ENCODE results near the gene DEFB132. TPM values are rescaled to one million over a fixed set of nuclear protein-coding genes. Genes with fewer than 3 reads are reported as not detected.

Gene DEFB132
- total and polyA plus RNA-seq, 2 of the 13 experiments (the other 11 are each of a cell fraction or from before 2014, with no cell fraction given): not detected

DNA sequence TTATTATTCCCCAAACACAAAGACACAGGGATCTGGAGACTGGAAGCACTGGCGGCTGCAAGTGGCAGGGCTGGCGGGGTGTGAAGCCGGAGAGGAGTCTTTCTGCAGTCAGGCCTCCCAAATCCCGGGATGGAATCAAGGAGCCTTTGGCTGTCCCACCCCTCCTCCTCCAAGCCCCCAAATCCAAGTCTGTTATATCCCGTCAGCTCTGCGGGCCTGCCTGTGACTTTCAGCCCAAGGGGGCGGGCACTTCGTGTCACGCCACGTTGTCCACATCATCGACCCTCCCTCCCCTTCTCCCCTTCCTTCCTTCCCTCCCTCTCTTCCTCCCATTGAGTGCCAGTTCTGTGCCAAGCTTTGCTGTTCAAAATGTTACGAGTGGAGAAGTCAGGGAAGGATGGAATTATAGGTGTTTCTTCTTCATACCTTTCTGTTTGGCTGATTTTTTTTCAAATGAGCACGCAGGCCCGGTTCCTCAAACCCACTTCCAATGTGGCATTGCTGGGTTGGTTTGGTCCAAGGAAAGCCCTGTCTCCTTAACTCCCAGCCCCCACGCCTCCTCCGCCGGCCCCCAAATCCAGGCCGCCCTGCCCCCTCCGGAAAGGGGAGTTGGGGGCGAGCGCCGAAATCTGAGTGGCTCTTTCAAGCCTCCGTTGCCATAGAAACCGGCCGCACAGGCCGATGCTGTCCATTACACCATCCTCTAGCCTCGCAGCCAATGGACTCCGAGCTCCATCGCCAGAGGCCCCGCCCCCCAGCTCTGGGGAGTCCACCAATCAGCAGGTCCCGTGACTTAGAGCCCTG lies 52.5 kb downstream of the DEFB132 start (continued):
- TF ChIP-seq ZSCAN30 (CRISPR knock-in tag; IDR thresholded peaks at IDR 0.05) (no peak), ZNF879 (CRISPR knock-in tag; IDR thresholded peaks at IDR 0.05) (no peak), SRSF1 (optimal IDR thresholded peaks at IDR 0.05; ENCODE audit: low read depth, low read length) (peak; percentile 70), ZBTB8A (CRISPR knock-in tag; IDR thresholded peaks at IDR 0.05; ENCODE audit: borderline replicate concordance, low read depth) (no peak), ZNF232 (CRISPR knock-in tag; IDR thresholded peaks at IDR 0.05; ENCODE audit: borderline replicate concordance) (no peak; the same call in 1 of the 2 replicates), ZNF761 (CRISPR knock-in tag; conservative IDR thresholded peaks at IDR 0.05) (no peak), ZNF792 (CRISPR knock-in tag; IDR thresholded peaks at IDR 0.05) (peak; percentile 48; the same call in 1 of the 2 replicates), SIN3B (IDR thresholded peaks at IDR 0.05; ENCODE audit: low read length) (no peak; the same call in 1 of the 2 replicates), ZFP62 (CRISPR knock-in tag; IDR thresholded peaks at IDR 0.05) (no peak), PRDM4 (CRISPR knock-in tag; IDR thresholded peaks at IDR 0.05; ENCODE audit: borderline replicate concordance) (no peak), ONECUT2 (CRISPR knock-in tag; IDR thresholded peaks at IDR 0.05) (peak; percentile 25; the same call in 1 of the 2 replicates), NR1H2 (CRISPR knock-in tag; IDR thresholded peaks at IDR 0.05; ENCODE audit: borderline replicate concordance, low read depth) (no peak), MED13 (CRISPR knock-in tag; IDR thresholded peaks at IDR 0.05) (no peak; the same call in 1 of the 2 replicates), ADNP (CRISPR knock-in tag; IDR thresholded peaks at IDR 0.05) (no peak), ZNF572 (CRISPR knock-in tag; IDR thresholded peaks at IDR 0.05) (no peak), CHD4 (IDR thresholded peaks at IDR 0.05; ENCODE audit: borderline replicate concordance, low read length) (no peak), ZNF660 (CRISPR knock-in tag; IDR thresholded peaks at IDR 0.05; ENCODE audit: borderline replicate concordance, low read depth) (0 out of 2 replicates have a peak, but pooled peaks have one; percentile 71), SPEN (CRISPR knock-in tag; IDR thresholded peaks at IDR 0.05; ENCODE audit: low read depth) (no peak; the same call in 1 of the 2 replicates), MYNN (CRISPR knock-in tag; IDR thresholded peaks at IDR 0.05; ENCODE audit: low read depth) (no peak), ARID3A (IDR thresholded peaks at IDR 0.05; ENCODE audit: low read depth, low read length) (no peak), ZNF562 (CRISPR knock-in tag; IDR thresholded peaks at IDR 0.05; ENCODE audit: borderline replicate concordance) (no peak), SMYD3 (CRISPR knock-in tag; IDR thresholded peaks at IDR 0.05) (no peak), UBTF (CRISPR knock-in tag; IDR thresholded peaks at IDR 0.05) (peak; percentile 30; the same call in 1 of the 2 replicates)
- TF ChIP-seq, protein P1, sequence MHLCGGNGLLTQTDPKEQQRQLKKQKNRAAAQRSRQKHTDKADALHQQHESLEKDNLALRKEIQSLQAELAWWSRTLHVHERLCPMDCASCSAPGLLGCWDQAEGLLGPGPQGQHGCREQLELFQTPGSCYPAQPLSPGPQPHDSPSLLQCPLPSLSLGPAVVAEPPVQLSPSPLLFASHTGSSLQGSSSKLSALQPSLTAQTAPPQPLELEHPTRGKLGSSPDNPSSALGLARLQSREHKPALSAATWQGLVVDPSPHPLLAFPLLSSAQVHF (CRISPR knock-in tag; IDR thresholded peaks at IDR 0.05): 0 out of 2 replicates have a peak, but pooled peaks have one; percentile 64

All from HepG2 (cell line).